HS-5 (cell line): Measurements from ENCODE around the gene SAMD4A.
A peak's percentile ranks its signal among the peaks of the same experiment; 100 is the strongest.

Experiments used
- DNase-seq: peaks from one replicate; pipeline ENCODE4 v3.0.0-alpha.2; 2012; ENCODE audit warnings: low read depth

SAMD4A gene

DNA sequence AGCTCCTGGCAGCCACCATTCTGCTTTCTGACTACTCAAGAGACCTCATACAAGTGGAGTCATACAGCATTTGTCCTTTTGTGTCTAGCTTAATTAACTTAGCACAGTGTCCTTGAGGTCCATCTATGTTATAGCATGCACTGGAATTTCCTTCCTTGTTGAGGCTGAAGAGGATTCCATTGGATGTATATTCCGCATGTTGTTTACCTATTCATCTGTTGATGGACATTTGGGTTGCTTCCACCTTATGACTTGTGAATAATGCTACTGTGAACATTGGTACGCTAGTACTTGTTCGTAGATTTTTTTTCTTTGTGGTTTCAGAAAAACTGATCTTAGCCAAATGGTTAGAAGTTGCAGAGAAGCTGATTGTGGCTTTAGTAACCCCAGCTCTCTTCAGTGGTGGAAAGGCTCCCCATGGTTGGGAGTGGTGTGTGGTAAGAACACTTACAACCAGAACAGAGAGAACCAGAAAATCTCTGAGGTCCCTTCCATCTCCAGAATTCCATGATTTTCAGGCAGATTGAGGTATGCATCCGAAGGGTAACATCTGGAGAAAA lies 118.4 kb downstream of the SAMD4A start:
- DNase-seq = no peak

DNA sequence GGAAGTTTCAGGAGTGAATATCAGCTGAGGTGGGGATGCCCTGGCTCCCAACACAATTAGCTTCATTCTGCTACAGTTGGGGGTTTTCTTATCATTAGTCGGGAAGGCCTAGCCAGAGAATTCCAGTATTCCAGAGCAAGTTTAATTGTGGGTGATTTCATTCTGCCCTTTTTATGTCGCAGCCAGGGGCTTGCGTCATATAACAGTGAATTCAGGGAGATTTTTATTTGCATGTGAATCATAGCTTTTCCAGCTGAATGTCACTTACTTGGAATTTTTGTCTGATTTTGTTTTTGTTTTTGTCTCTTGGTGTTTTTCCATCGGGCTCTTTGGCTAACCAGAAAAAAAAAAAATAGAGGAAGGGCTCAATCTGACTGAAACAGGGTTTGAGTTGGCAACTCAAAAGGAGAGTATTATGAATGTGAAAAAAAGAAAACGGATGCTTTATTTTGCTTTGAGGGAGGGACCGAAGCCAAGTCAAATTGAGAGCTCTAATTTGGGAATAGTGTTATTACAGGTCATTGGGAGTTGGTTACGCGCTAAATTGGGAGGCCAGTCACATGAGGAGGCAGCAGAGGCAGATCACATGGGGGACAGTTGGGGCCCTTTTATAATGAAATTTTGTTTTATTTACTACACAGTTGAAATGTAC lies 119.4 kb downstream of the SAMD4A start:
- peak; percentile 74 for DNase-seq

DNA sequence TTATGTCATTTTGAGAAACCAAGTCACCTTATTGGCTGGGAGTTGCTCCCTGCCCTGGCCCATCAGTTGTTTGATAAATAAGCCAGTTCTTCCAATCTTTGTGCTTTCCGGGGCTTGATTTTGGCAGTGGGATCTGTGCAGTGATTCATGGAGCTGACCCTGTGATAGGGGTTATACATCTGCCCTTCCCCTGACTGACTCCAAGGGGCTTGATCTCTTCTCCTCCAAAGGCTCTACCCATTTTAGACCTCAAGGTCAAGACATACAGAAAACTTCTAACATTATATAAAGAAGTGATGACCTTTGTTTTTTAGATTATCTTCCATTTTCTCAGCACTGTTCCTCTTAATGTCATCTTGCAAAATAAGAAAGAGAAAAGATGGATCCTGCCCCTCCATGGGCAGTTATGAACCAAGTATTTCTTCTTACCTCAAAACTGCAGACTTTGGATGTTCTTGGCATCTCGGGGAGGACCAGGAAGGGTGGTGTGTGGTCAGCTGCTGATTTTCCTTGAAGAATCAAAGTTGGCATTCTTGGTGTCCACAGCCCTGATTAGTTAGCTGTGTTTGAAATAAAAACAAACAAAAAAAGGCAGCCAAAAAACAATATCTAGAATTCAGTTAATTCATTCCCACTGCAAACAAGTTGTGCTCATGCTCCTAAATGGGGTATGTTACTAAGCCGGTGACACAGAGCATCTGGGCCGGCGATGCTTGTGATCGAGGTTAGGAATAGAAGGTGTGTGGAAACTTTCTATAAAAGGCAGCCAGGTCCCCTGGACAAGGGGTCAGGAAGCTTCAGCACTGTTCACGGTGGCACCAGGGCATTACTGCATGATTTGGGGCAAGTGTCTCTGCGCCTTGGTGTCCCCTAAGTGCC lies 120.2 kb downstream of the SAMD4A start:
- DNase-seq = no peak

DNA sequence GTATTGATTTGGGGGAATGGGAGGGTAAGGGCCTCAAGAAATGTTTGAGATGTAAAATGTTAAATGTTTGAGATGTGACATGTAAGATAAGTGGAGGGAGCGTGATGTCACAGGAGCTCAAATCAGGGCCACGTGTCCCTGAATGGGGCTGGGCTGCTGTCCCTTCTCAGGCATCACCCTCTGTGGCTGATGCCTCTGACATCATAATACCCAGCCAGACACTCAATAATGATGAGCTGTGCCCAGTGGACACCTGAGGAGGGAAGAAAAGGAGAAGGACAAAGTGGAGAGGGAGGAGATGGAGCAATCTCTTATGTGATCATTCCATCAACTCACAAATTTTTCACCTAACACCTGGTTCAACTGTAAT lies 120.8 kb downstream of the SAMD4A start:
- no peak for DNase-seq

DNA sequence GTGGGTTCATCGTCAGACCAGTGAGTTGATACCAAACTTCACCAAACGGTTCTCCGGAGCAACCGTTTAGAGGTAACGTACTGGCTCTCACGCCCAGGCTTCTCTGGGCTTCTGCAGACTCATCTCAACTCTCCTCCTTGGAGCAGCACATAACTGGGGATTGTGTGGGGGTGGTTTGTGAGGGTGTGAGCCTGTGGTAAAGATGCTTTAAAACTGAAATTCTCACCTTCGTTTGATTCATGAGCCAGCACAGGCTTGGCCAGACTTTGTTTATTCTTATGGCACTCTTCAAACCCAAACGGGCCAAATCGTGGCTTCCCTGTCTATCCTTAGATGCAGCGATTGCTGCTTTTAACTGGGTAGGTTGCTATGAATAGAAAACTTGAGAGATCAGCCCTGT lies 121.3 kb downstream of the SAMD4A start:
- DNase-seq = no peak

DNA sequence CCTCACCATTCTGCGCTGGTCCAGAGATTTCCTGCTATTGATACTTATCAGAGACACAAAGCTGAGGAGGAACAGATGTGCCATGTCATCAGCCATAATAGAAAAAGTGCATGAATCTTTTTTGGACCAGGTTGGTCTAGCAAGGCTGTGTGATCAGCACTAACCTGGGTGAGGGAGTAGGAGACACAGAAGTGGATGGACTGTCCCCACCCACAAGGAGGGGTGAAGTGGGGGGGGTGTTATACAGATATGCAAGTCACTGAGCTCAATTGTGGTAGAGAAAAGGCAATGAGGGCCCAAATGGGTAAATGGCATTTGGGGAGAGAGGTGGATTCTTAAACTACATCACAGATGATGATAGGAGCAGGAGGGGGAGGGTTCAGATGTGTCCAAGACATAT lies 123.0 kb downstream of the SAMD4A start:
- no peak for DNase-seq

DNA sequence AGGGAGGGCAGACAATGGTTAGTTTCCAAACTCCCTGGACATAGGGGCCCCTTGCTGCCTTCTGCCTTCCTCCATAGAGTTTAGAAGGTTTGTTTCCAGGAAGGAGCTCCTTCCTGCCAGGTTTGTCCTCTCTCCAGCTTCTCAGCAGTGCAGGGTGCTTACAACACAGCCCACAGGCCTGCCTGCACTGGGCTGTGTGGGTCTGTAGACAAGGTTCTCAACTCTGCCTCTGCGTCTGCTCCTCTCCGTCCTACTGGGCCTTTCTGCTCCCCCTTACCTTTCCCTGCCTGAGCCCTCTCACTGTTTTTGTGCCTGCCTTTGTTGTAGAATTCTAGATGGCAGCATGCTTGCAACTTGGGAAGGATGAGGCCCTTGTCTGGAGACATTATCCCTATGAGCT lies 124.0 kb downstream of the SAMD4A start:
- DNase-seq = no peak

DNA sequence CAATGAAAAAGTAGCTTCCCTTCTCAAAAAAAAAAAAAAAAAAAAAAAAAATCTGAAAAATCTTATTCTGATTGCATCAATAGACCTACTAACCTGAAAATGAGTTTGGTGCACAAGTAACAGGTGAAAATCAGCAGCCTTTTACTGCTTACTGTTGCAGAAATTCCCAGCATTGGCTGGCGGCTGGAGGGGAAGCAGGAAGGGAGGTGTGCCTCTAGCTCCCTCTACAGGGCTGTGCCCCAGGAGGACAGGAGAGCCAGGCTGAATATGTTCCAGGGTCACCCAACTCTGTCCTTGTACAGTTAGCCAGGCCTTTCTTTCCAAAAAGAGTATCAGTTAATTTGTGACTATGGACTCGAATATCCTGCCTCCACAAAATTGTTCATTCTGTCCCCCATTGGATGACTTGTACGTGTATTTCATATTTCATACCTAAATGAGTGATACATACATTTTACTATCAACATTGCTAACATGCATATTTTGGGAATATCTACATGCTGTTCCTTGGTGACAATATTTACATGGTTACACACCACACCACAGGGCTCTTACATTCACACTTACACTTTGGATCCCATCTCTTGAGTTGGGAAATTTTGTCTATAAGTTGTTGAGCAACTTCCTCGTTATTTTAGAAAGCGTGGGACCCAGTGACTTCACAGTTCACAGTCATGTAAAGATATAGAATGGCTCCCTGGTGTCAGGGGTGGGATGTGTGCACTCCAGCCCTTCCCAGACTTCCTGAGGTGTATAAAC lies 124.8 kb downstream of the SAMD4A start:
- no peak for DNase-seq

DNA sequence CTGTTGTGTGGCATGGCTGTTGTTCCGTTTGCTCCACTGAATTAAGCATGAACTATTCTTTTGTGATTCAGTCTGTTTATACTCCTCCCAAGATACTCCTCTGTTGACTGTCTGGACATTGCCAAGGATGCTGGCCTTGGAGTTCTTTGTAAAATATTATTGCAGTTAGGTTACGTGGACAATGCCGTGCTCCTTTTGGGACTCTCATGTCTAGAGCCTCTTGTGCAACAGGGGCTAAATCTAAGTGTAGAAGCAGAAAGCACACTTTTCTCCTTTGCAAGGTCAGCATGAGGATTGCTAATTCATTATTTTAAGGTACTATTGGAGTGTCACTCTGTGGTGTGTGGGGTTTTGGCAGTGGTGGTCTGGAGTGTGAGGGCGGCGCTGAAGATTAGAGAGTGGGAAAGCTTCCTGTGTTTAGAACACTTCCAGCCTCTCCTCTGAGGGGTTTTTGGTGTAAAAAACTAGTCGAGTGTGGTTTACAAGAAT lies 125.4 kb downstream of the SAMD4A start:
- DNase-seq = no peak

DNA sequence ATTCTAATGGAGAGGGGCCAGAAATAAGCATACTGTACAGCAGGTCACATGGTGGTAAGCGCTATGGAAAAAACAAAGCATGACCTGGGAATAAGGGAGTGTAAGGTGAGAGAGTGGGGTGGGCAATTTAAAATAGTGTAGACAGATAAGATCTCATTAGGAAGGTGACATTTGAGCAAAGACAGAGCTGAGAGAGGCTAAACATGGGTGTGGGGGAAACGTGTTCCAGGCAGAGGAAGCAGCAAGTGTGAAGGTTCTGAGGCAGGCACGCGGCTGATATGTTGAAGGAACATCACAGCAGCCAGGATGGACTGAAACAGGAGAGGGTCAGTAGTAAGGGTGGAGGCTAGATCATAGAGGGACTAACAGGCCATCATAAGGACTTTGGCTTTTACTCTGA lies 126.8 kb downstream of the SAMD4A start:
- no peak for DNase-seq

DNA sequence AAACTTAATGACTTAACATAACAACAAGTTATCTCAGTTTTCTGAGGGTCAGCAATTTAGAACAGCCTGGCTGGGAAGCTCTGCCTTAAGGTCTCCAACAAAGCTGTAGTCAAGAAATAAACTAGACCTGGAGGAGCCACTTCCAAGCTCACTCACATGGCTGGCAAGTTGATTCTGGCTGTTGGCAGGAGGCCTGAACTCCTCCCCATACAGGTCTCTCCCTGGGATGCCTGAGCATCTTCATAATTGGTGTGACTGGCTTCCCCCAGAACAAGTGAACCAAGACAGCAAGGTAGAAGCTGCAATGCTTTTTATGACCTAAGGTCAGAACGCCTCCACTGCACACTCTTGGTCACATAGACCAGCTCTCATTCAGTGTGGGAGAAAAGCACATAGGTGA lies 128.3 kb downstream of the SAMD4A start:
- DNase-seq = no peak

DNA sequence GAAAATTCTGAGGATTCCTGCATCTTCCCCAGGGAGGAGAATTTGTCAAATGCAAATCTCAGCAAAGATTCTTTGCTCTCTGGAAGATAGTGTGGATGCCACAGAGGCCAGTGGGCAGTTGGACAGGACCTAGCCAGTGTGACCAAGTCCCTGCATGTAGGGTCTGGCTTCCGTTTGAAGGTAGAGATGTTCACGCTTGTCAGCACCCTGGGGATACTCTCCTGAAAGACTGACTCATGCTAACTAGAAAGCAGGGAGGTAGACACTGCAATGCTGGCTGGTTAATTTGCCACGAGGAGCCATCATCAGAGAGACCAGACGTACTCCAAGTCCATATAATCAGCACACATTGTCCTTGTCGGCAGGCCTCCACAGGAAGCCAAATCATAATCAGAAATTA lies 130.1 kb downstream of the SAMD4A start:
- DNase-seq = no peak

DNA sequence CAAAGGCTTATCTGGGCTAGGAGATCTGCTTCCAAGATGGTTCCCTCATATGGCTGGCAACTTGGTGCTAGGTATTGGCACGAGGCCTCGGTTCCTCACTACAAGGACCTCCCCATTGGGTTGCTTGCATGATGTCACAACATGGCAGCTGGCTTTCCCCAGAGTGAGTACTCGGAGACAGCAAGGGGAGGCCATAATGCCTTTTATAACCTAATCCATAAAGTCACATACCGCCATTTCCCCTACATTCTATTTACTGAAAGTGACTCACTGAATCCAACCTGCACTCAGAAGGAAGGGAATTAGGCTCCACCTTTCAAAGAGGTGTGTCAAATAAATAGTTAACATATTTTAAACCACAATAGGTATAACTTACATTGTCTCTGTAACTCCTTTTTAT lies 130.9 kb downstream of the SAMD4A start:
- no peak for DNase-seq

DNA sequence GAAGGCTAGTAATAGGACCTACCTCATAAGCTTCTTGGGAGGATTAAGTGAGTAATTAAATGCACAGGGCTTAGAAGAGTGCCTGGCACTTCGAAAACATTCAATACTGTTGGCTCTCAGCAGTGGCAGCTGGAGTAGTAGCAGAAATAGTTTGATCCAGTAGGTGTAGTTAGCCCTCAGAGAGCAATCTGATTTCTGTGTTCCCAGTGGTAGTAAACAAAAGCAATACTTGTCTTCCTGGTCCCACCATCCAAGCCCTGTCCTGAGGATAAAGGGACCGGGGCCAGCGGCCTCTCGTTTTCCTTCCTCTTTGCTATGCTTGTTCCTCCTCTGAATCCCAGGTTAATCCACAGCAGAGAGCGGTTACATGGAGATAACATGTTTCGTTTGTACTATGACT lies 131.6 kb downstream of the SAMD4A start:
- no peak for DNase-seq

DNA sequence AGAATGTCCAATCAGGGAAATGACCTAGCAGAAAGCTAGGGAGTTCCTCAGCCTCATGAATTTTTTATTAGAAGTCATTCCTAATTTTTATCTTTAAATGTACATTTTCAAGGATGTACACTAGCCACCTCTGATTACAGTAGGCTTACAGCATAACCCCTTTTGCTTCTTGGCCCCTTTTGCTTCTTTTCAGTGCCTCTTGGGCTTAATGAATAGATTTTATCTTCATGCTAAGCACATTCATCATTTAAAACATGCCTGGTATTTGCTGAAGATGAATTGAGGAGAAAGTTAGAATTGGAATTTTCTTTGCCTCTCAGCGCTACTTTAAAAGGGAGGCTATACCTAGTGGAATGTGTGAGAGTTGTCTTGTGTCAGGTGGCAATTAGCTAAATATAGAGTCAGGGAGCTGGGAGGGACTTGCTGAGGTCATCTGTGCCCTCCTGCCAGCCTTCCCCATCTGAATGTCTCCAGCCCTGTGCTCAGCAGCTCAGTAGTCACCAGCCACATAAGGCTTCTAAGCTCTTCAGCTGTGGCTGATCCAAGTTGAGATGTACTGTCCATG lies 132.1 kb downstream of the SAMD4A start:
- DNase-seq = no peak

DNA sequence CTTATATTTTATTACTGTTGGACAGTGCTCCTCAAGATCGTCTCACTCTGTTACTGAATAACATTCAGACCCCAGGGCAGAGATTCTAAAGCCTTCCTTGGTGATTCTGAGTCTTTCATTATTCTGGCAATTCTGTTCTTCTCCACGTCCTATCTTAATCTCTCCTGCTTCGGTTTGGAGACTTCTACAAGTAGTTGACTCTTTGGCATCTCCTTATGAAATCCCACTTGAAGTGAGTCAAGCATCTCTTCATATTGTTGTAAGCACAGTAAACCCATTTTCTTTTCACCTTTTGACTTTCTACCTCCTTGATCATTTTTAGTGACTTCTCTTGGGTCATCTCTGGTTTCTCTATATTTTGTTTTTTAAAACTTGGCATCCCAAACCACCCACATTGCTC lies 132.8 kb downstream of the SAMD4A start:
- no peak for DNase-seq

DNA sequence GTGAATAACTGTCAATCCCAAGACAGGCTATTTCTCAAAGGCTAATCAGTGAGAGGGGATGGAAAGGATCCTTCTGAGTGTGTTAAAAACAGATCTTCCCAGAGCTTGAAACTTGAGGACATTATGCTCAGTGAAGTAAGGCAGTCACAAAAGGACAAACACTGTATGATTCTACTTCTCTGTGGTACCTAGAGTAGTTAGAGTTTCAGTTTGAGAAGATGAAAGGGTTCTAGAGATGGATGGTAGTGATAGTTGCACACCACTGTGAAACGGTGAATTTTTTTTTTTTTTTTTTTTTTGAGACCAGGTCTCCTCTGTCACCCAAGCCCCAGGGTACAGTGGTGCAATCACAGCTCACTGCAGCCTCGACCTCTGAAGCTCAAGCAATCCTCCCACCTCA lies 133.8 kb downstream of the SAMD4A start:
- DNase-seq = no peak

DNA sequence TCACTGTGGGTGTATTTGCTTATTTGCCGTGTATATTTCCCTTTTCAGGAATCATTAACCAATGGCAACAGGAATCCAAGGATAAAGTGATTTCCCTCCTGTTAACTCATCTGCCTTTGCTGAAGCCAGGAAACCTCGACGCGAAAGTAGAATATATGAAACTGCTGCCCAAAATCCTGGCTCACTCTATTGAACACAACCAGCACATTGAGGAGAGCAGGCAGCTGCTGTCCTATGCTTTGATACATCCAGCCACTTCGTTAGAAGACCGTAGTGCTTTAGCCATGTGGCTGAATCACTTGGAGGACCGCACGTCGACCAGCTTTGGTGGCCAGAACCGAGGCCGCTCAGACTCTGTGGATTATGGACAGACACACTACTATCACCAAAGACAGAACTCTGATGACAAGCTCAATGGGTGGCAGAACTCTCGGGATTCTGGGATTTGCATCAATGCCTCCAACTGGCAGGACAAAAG lies 135.1 kb downstream of the SAMD4A start:
- DNase-seq = no peak

DNA sequence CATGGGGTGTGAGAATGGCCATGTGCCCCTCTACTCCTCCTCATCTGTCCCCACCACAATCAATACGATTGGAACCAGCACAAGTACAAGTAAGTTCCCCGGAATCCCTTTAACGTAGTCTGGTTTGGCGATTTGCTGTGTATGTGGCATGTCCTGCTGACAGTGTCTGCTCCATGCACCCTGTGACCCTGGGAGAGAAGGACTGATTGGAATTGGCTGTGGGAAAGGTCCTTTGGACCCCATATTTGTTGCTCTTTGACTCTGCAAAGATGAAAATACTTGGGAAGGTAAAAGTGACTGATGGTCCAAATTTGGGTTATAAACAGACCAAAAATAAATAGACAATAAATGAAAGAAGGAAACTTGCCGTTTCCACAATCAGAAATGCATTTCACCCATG lies 135.6 kb downstream of the SAMD4A start:
- DNase-seq = no peak

DNA sequence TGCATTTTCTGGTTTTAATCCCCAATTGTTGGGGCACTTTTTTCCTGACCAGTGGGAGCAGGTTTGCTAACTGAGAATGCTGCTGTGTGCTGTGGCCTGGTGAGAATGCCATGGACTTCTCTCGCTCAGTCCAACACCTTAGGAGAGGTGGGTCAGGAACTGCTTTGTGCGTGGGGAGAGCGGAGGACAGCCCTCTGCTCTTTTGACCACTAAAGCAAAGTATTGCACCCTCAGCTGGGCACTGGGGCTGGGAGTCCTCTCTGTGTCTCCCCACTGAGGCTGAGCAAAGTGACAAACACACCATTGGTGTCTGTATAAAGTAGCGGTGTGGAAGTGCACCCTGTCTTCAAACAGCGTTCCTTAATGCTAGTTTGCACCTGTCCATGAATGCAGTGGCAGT lies 136.2 kb downstream of the SAMD4A start:
- DNase-seq = no peak

DNA sequence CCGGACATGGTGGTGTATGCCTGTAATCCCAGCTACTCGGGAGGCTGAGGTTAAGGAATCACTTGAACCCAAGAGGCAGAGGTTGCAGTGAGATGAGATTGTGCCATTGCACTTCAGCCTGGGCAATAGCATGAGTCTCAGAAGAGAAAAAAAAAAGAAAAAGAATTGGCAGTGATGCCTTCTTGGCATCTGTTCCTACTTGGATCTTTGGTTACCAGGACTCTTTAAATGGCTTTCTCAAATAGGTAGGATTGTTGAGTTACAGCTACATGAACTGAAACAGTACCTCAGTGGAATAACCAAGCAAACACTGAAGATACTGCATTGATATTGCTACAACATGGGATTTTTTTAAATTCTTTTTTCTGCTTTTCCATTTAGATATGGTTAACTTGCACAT lies 136.8 kb downstream of the SAMD4A start:
- no peak for DNase-seq

DNA sequence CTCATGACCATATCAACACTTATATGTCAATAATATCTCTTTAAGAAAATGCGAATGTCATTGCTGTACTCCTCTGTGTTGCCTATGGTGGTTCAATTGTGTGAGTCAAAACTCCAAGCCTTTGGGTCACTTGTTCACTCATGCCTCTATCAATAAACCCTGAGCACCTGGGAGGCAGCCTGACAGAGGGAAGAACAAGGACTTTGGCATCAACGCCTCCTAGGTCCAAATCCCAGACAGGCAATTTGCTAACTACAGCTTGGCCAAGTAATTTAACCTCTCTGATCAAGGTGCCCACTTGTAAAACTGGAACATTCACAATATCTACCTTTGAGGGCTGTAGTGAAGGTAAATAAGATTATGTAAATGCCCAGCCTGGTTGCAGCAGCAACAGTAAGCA lies 137.8 kb downstream of the SAMD4A start:
- no peak for DNase-seq
